K562 treated with DMSO at 1 percent for 24 hours (cell line): Measurements from ENCODE around the gene NXF1. TPM values are rescaled to one million over a fixed set of nuclear protein-coding genes. Genes with fewer than 3 reads are reported as not detected.

Experiments used
- total RNA-seq: library from RNA; unstranded; fragments of 300-600 nt; gene quantifications from 2 replicates; pipeline ENCODE4 v1.2.3, GENCODE V29; 2022; ENCODE audit warnings: low read depth; ENCODE audit not compliant: insufficient read depth

The NXF1 gene
- 73.6 and 82.9 TPM in 2 replicates for total RNA-seq

DNA sequence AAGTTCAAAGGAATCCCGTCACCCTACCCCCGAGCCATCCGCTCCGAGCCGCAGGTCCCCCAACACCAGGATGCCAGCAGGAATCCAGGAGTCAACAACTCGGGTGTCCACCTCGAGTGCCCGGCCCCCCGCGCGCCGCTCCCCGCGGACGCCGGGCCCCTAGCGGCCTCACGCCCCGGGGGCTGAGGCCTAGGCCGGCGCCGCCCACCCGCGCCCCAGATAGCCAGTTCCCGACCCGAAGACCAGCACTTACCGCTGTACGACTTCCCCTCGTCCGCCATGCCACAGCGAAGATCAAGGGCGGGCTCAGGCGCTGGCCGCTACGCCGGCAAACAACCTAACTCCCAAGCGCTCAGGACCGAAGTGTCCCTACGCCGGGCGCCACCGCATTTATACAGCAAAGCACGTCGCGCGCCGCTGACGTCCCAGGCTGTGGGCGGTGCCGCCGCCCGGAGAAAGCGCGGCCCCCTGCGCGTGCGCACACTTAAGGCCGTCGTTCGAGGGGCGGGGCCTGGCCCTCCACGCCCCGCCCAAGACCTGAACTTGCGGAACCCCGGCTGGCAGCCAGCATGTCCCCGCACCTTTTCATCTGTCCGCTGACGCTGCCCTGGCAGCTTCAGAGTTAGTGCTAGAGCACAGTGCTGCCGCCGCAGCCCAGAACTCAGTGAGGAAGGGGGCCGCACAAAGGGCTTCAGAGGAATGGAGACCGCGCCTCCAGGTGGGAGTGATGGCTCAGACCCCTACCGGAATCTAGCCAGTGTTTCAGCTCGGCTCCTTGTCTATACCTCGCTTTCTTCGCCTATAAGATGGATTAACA lies at the start of gene NXF1:
TSS of gene NXF1 (minus strand) at position 365 of the 817 bp plus-strand sequence. CDS start at position 281, 84 bp downstream.

DNA sequence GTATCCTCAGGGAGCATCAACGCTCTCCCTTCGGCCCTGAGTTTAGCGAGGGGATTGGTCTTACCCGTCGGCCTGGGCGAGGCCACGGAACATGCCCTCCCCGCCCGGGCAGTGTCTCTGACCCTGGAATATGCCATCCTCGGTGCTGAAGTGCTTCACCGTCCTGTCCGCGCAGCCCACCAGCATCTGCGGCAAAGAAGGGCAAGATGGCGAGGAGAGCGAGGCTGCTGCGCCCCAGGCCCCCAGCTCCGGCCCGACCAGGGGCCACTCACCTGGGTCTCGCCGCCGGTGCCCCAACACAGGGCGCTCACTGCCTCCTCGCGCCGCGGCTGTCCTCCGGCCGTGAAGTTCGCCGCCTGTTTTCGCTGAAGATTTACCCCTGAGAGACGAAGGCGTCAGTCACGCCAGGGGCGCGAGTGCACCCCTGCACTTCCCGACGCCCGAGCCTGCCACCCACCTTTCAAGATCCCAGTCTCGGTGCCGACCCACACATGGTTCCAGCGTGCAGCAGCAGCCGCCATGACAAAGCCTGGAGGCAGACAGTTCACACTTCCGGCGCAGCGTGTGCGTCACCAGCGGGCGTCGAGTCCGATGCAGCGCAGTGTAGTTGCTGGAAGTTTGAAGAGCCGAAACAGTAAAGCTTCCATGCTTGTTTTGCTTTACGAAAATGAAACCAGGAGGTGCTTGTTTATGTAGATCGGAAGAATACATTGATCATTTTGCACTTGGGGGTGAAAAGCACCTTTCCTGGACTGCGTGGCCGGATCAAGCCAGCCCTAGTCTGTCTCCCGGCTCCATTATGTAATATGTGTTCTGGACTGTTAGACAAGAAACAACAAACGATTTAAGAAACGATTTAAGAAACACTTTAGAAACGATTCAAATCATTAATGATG lies 34.1 kb upstream of the NXF1 start, which contains the start of gene WDR74:
TSS of gene WDR74 (minus strand) at position 541 of the 896 bp plus-strand sequence. CDS start at position 521, 20 bp downstream.

DNA sequence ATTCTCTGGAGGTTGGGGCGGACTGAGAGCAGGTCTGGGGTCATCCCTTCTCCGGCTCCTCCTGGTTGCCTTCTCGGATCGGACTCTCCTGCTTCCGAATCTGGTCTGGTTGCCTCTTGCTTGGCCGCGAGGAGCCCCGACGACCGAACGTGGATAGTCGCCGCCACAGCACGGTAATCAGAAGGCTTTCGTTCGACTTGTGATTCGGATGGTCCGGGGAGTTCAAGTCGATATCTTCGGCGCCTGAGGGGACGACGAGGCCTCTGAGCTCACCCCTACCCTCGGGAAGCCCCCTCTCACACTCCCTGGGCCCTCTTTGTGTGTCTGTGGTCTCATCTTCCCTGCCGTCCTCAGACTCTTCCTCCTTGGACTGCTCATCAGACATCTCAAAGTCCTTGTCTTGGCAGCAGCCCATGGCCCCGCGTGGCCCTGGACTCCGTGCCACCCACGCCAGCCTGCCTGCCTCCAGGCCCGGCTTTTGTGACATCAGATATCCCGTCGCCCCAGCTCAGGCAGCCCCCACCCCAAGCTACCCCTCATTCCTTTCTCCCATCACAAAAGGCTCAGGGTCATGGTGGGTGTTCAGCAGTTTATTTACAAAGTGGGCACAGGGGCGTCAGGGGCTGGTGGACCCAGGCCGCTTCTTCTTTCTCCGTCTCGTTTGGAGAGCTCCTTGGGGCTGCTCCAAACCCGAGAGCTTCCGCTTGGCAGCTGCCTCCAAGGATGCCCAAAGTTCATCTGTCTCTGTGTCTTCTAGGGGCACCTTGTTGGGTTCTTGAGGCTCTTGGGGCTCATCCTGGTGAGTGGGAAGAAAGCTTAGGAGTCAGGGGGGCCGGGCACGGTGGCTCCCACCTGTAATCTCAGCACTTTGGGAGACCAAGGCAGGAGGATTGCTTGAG lies 27.3 kb upstream of the NXF1 start, which contains the start of gene TEX54:
TSS of gene TEX54 (minus strand) at position 506 of the 899 bp plus-strand sequence.

DNA sequence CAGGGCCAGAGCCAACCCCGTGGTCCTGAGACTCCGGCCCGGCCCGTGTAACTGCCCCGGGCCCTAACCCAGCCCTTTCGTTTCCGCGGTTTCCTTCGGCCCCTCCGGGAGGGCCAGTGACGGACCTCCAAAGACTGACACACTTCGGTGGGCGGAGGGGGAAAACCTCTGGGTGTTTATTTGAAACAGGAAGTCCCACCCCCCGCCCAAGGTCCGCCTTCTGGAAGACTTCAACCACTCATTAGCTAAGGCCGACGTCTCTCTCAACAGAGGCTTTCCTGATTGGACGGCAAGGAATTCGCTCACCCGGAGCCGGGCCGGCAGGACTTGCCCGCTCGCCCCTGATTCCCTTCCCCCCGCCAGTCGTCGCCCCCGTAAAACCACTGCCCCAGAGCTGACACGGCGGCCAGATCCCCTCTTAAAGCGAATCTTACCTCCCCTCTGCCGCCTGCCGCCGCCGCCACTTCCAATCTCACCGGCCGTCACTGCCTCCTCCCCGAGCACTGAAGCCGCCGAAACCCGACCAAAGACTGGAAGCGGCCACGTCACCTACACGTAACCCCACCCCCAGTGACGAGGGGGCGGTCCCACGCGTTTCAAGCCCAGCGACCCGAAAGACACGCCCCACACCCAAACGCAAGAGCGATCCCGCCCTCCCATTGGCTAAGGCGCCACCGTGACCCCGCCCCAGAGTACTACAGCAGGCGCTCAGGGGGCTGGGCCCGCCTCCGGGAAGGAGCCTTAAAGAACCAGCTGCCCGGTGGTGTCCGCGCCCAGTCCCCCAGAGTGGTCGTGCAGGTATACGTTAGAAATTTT lies 26.5 kb upstream of the NXF1 start, which contains the start of gene STX5:
TSS of gene STX5 (minus strand) at position 532 of the 816 bp plus-strand sequence. CDS start 808 bp downstream, outside the sequence.

DNA sequence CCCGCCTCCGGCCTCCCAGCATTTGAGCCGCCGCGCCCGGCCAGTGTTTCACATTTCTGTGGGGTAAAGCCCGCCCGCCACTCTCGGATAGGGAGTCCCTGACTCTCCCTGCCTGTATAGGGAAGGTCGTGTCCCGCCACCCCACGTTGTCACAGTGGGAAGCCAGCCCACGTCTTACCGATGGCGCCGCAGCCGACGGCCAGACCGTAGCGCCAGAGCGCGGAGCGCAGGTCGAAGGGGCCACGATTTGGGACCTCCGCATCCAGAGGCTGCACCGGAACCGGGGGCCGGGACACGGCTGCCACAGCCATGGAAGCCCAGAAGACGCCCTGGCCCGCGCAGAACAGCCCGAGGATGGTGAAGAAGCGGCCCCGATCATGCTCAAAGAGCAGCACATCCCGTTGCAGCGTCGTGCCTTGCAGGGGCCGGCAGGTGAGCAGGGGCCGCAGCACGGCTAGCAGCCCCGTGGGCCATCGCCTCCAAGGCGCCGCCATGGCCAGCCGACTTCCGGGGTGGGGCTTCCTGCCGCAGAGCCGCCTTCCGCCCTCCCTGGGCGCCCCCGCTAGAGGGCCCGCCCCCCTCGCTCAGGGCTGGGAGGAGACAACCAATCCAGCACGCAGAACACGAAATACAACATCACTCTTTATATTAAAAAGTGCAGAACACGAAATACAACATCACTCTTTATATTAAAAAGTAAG lies 13.6 kb downstream of the NXF1 start, which contains the start of gene TMEM223:
TSS of gene TMEM223 (minus strand) at position 506 of the 701 bp plus-strand sequence. CDS start at position 494, 12 bp downstream.

DNA sequence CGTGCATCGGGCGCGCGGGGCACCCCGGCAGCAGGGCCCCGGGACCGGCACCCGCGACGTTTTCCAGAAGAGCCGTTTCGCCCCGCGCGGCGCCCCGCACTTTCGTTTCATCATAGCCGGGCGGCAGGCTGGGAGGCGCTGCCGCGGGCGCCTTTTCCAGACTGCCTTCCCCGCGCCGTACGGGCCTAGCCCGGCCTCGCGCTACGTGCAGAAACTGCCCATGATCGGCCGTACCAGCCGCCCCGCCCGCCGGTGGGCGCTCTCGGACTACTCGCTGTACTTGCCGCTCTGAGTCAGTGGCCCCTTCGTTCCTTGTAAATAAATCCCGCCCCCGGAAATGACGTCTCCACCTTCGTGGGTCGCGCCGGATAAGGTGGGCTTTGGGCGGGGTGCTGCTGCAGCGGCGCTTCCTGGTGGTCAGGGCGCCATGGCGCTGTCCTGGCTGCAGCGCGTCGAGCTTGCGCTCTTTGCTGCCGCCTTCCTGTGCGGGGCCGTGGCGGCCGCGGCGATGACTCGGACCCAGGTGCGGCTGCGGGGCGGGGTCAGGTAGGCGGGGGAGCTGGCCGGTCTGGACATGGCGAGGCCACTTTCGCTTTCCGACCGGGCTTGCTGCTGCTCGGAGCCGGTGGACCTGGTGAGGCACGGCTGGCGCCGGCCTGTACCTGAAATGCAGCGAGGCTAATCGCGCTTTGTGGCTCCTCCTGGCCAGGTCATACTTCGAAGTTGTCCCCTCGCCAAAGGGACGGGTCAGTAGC lies 18.1 kb downstream of the NXF1 start, which contains the start of gene TMEM179B:
TSS of gene TMEM179B (plus strand) at position 398 of the 755 bp plus-strand sequence. CDS start at position 428, 30 bp downstream.

DNA sequence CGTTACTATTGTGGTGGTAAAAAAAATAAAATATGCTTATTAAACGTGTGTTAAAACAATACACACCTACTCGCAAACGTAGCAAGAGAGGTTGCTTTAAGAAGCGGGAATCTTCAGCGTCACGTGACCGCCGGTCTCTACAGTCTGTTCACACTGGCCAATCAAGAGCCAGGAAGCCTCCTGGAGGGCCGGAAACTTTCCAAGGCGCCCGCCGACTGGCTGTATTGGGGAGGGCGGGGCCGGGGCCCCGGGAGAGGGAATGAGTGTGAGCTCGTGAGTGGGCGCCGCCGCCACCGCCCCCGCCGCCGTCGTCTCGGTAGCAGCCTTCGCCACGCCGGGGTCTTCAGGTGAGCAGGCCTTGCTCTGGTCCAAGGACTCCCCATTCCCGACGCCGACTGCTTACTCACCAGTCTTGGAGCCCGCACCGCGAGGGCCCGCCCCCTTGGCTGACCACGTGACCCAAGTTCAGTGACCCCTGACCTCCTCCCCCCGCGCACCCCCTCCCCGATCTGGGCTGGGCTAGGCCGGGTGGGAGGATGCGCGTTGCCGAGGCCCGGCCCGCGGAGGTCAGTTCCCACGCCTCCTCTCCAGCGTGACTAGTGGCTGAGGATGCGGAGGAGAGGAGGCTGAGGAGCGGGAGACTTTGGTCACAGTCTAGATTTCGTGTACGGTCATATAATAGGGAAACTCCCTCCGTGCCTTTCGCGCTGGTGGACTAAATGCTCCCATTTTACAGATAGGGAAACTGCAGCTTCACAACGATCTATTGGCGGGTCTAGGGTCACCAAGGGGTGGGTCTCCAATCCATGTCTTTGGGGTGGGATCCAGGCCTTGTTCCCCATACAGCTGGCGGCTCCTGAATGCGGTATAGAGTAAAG lies 33.9 kb downstream of the NXF1 start, which contains the start of gene TAF6L:
TSS of gene TAF6L (plus strand) at position 253 of the 878 bp plus-strand sequence. CDS start 4,388 bp downstream, outside the sequence.

DNA sequence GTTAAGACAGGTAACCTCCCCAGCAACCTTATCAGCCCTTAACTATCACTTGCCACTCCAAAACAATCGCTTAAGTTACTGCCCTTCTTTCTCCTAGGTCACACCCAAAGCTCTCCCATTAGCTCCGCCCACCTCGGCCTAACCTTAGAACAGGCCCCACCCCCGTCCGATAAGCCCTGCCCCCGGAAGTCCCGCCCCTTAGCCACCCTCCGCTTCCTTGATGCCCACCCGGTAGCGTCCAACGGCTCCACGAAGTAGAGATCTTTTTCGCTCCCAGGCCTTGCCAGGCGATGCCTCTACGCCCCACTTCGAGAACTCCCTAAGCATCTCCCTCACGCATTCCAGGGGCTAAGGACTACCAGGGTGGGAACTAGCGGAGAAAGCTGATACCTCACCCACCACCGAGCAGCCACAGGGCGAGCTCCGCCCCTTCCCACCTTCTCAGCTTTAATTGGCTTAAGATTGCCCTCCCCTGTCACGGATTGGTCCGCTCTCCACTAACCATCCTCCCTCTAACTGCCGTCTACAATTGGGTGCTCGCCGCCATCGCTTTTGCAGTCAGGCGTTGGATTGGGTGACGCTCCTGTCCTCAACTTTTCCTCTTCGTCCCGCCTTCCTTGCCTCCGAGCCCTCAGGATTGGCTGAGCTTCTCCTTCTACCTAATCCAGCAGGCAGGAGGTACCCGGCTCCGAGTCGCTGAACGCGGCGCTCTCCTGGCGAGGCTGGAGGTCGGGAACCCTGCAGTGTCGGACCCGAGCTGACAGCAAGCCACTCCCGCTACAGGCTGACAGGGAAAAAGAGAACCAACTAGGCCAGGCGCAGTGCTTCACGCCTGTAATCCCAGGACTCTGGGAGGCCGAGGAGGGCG lies 51.3 kb downstream of the NXF1 start, which contains the start of gene ZBTB3:
TSS of gene ZBTB3 (minus strand) at position 425 of the 868 bp plus-strand sequence. CDS start 496 bp downstream, outside the sequence.

Other genes starting within 250 kb of the NXF1 start
- 3,596 and 3,725 TPM in 2 replicates for gene EEF1G, start 231.5 kb downstream of the NXF1 start, total RNA-seq
- 29.6 and 30.9 TPM in 2 replicates for gene TUT1, start 213.9 kb downstream of the NXF1 start, total RNA-seq
- 101 and 103 TPM in 2 replicates for gene MTA2, start 203.6 kb downstream of the NXF1 start, total RNA-seq
- 33.2 and 34.6 TPM in 2 replicates for gene EML3, start 192.7 kb downstream of the NXF1 start, total RNA-seq
- gene ROM1, start 192.2 kb downstream of the NXF1 start, total RNA-seq: 1.3 and 1.7 TPM in 2 replicates
- 118 TPM in 2 replicates for gene B3GAT3, start 183.5 kb downstream of the NXF1 start, total RNA-seq
- 290 and 292 TPM in 2 replicates for gene GANAB, start 158.8 kb downstream of the NXF1 start, total RNA-seq
- 44.5 and 48.9 TPM in 2 replicates for gene INTS5, start 152.1 kb downstream of the NXF1 start, total RNA-seq
- gene C11orf98, start 140.2 kb downstream of the NXF1 start, total RNA-seq: 127 and 134 TPM in 2 replicates
- gene CSKMT, start 140.1 kb downstream of the NXF1 start, total RNA-seq: 26.4 and 27.9 TPM in 2 replicates
- 24.1 and 25.0 TPM in 2 replicates for gene UQCC3, start 133.8 kb downstream of the NXF1 start, total RNA-seq
- 5.9 and 7.1 TPM in 2 replicates for gene LBHD1, start 133.2 kb downstream of the NXF1 start, total RNA-seq
- gene UBXN1, start 126.4 kb downstream of the NXF1 start, total RNA-seq: 259 and 275 TPM in 2 replicates
- 0.22 TPM in 1 of 2 replicates, not detected in the other for gene LRRN4CL, start 115.9 kb downstream of the NXF1 start, total RNA-seq
- 49.7 and 57.8 TPM in 2 replicates for gene BSCL2, start 98.0 kb downstream of the NXF1 start, total RNA-seq
- 0.44 TPM in 1 of 2 replicates, not detected in the other for gene GNG3, start 97.8 kb downstream of the NXF1 start, total RNA-seq
- gene HNRNPUL2, start 78.0 kb downstream of the NXF1 start, total RNA-seq: 30.7 and 35.4 TPM in 2 replicates
- 53.1 and 59.6 TPM in 2 replicates for gene TTC9C, start 77.0 kb downstream of the NXF1 start, total RNA-seq
- 3.9 and 4.2 TPM in 2 replicates for gene ZBTB3, start 51.3 kb downstream of the NXF1 start, total RNA-seq
- 133 and 165 TPM in 2 replicates for gene POLR2G, start 43.9 kb downstream of the NXF1 start, total RNA-seq
- gene TAF6L, start 34.0 kb downstream of the NXF1 start, total RNA-seq: 37.5 and 47.4 TPM in 2 replicates
- 51.3 and 52.2 TPM in 2 replicates for gene TMEM179B, start 18.0 kb downstream of the NXF1 start, total RNA-seq
- 22.4 and 24.5 TPM in 2 replicates for gene TMEM223, start 13.4 kb downstream of the NXF1 start, total RNA-seq
- 88.1 and 93.6 TPM in 2 replicates for gene STX5, start 26.6 kb upstream of the NXF1 start, total RNA-seq
- gene TEX54, start 27.4 kb upstream of the NXF1 start, total RNA-seq: 4.1 TPM in 1 of 2 replicates, not detected in the other
- gene WDR74, start 34.1 kb upstream of the NXF1 start, total RNA-seq: 53.8 and 55.3 TPM in 2 replicates
- gene SLC3A2, start 75.5 kb upstream of the NXF1 start, total RNA-seq: 456 and 459 TPM in 2 replicates
- not detected in 2 replicates for gene CHRM1, start 115.9 kb upstream of the NXF1 start, total RNA-seq
- gene SLC22A6, start 179.5 kb upstream of the NXF1 start, total RNA-seq: not detected in 2 replicates
- gene SLC22A8, start 210.4 kb upstream of the NXF1 start, total RNA-seq: not detected in 2 replicates